GM23338 (cell line): ENCODE data around the gene OCA2.

Experiments used
- CTCF ChIP-seq, 2 experiments: fragments of 200-600 bp in 1 of 2; sonication (generic) in 1 of 2; conservative IDR thresholded peaks; 2 replicates each; pipeline versions ENCODE4 v1.5.1 to v1.6.1; 2016 to 2017; ENCODE audit warnings: antibody characterized with exemption in 2 of 2, low read depth in 2 of 2, mild to moderate bottlenecking in 2 of 2, moderate library complexity in 1 of 2
- EZH2 ChIP-seq: fragments of 200-600 bp; sonication (generic); IDR thresholded peaks from one replicate; pipeline ENCODE4 v1.8.0; 2017; ENCODE audit warnings: antibody characterized with exemption, mild to moderate bottlenecking, low read depth; ENCODE audit not compliant: unreplicated experiment
- POLR2AphosphoS5 ChIP-seq: IDR thresholded peaks from 2 replicates; pipeline ENCODE4 v1.6.1; 2016; ENCODE audit warnings: antibody characterized with exemption, low read depth
- REST ChIP-seq: IDR thresholded peaks from one replicate; pipeline ENCODE4 v1.6.1; 2018; ENCODE audit warnings: antibody characterized with exemption; ENCODE audit not compliant: unreplicated experiment

- no peak for TF ChIP-seq CTCF (conservative IDR thresholded peaks at IDR 0.05; ENCODE audit: low read depth in 2 of 2)
- TF ChIP-seq POLR2AphosphoS5: no peak
- no peak for TF ChIP-seq EZH2
- no peak for TF ChIP-seq REST
Observed at GRCh38 chr15:27936164-27936563, 163.0 kb downstream of the OCA2 start.
